AG04450 (cell line): ENCODE measurements around the gene ZYG11A. TPM values are rescaled to one million over a fixed set of nuclear protein-coding genes. Genes with fewer than 3 reads are reported as not detected.

ENCODE experiments used
- CTCF ChIA-PET: fragments of 300-600, 350-600 bp; formaldehyde crosslinking; extraction: SDS; loops from one replicate; lab custom pipeline; 2022; ENCODE audit warnings: antibody characterized with exemption, inconsistent platforms; lab: Charles Lee
- POLR2A ChIA-PET: fragments of 350-600 bp; formaldehyde crosslinking; extraction: SDS; loops from one replicate; lab custom pipeline; 2021; ENCODE audit warnings: antibody characterized with exemption, inconsistent platforms; lab: Yijun Ruan, JAX
- DNase-seq: peaks from one replicate; pipeline ENCODE4 v3.0.0-alpha.2; 2011; ENCODE audit warnings: low read depth, low spot score
- H3K27ac ChIP-seq: one replicate; pipeline ENCODE4 v1.5.1; 2012; ENCODE audit warnings: low read depth, low read length, control low read depth
- H3K27me3 ChIP-seq: one replicate; pipeline ENCODE4 v1.6.0; 2012; ENCODE audit warnings: low read length; ENCODE audit not compliant: control insufficient read depth, insufficient read depth
- H3K4me3 ChIP-seq: 2 replicates; pipeline ENCODE4 v1.5.1; 2011; ENCODE audit warnings: mild to moderate bottlenecking, low read depth, low read length, control low read depth
- H3K9me3 ChIP-seq: 2 replicates; pipeline ENCODE4 v1.5.1; 2012; ENCODE audit warnings: low read length; ENCODE audit not compliant: control insufficient read depth, insufficient read depth
- polyA plus RNA-seq: library from polyadenylated mRNA; depleted of rRNA; stranded (reverse); fragments of >200 nt; gene quantifications from 2 replicates; pipeline ENCODE4 v1.2.3, GENCODE V29; 2011
- TF ChIP-seq, protein P1 (sequence below): IDR thresholded peaks from 2 replicates; pipeline ENCODE4 v1.5.1; 2011; ENCODE audit warnings: low read depth, low read length, control low read depth, inconsistent platforms

The ZYG11A gene
- polyA plus RNA-seq, 1 experiment: 1.1 TPM

DNA sequence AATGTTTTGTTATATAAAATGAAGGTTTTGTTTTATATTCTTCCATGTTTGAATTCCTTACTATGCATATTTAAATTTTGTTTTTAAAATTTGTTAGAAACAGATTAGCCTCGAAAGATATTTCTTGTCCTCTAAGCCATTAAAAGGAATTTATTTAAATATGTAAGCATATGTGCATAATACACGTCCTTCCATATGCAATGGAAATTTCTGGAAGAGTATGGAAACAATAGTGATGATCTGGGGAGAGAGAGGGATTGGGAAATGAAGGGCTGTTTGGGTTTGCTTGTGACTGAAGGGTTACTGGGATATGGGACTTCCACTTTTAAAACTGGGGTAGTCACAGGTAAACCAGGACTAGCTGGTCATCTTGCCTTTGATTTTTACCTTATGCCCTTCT is 57.8 kb downstream of the ZYG11A start:
- Histone ChIP-seq H3K27me3 (no peaks in the 10 kb centered on the region), H3K4me3 (no peak overlapping the region), H3K9me3 (no peaks in the 10 kb centered on the region), H3K27ac (no peak overlapping the region)
- TF ChIP-seq, protein P1, sequence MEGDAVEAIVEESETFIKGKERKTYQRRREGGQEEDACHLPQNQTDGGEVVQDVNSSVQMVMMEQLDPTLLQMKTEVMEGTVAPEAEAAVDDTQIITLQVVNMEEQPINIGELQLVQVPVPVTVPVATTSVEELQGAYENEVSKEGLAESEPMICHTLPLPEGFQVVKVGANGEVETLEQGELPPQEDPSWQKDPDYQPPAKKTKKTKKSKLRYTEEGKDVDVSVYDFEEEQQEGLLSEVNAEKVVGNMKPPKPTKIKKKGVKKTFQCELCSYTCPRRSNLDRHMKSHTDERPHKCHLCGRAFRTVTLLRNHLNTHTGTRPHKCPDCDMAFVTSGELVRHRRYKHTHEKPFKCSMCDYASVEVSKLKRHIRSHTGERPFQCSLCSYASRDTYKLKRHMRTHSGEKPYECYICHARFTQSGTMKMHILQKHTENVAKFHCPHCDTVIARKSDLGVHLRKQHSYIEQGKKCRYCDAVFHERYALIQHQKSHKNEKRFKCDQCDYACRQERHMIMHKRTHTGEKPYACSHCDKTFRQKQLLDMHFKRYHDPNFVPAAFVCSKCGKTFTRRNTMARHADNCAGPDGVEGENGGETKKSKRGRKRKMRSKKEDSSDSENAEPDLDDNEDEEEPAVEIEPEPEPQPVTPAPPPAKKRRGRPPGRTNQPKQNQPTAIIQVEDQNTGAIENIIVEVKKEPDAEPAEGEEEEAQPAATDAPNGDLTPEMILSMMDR: no peak
- ChIA-PET CTCF (no interaction called here), POLR2A (no interaction called here)
- no peak for DNase-seq

DNA sequence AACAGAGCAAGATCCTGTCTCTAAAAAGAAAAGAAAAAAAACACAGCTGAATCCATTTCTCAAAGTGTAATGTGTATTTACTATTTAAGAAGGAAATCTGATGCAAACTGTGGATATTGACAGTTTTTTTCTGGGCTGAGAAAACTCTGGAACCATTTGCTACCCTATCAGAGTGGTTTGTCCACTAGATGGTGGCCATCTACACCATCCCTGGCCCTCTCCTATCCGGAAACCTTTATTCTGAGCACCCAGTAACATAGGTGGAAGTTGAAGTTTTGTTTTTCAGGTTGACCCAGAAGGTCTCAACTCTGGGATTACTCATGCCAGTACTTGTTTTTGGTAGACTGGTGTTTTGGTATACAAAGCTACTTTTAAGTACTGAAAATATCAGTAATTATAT is 58.8 kb downstream of the ZYG11A start:
- H3K27ac ChIP-seq: no peak overlapping the region
- H3K27me3 ChIP-seq: no peaks in the 10 kb centered on the region
- TF ChIP-seq, protein P1: no peak
- H3K4me3 ChIP-seq: no peak overlapping the region
- no peaks in the 10 kb centered on the region for H3K9me3 ChIP-seq
- DNase-seq: no peak
- CTCF ChIA-PET: interaction anchor here (1.0 to 1.1 kb wide), 2 partner anchors 18 to 20 kb away, joined by 4 to 5 read pairs; partner anchors contain the start of gene ECHDC2
- POLR2A ChIA-PET: interaction anchor here (0.7 kb wide), 1 partner anchor 20 kb away, joined by 3 read pairs; the partner anchor contains the start of gene ECHDC2

DNA sequence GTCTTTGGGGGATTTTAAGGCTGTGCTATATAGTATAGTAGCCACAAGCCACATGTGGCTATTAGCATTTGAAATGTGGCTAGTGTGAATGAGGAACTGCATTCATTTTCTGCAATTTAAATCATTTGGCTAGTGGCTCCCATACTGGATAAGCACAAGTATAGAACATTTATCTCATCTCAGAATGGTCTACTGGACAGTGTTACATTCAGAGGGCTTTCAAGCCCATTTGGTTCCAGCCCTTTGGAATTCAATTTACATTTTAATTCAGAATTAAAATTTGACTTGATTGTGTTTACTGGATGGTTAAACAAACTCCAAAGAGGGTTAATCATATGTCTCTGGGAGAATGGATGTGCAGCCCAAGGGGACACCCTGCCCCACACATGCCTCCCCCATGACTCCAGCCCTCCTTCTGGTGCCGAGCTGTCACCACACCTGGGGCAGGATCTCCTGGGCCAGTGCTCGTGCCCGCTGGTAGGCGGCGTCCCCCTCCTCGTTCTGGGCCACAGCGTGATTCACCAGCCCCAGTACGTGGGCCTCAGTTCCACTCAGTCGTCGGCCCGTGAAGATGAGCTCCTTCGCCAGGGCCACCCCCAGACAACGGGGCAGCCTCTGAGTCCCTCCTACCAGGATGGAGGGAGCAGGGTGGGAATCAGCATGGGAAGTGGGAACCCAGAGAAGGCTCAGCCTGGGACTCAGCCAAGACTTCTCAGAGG is 61.8 kb downstream of the ZYG11A start:
- TF ChIP-seq, protein P1: no peak
- H3K4me3 ChIP-seq: no peak overlapping the region
- ChIA-PET POLR2A (no interaction called here), CTCF (interaction anchor here (0.6 to 0.8 kb wide), 2 partner anchors 143 to 283 kb away, joined by 3 to 4 read pairs; no protein-coding TSS in a partner anchor)
- DNase-seq: no peak
- no peaks in the 10 kb centered on the region for H3K27me3 ChIP-seq
- H3K27ac ChIP-seq: no peak overlapping the region
- no peaks in the 10 kb centered on the region for H3K9me3 ChIP-seq

DNA sequence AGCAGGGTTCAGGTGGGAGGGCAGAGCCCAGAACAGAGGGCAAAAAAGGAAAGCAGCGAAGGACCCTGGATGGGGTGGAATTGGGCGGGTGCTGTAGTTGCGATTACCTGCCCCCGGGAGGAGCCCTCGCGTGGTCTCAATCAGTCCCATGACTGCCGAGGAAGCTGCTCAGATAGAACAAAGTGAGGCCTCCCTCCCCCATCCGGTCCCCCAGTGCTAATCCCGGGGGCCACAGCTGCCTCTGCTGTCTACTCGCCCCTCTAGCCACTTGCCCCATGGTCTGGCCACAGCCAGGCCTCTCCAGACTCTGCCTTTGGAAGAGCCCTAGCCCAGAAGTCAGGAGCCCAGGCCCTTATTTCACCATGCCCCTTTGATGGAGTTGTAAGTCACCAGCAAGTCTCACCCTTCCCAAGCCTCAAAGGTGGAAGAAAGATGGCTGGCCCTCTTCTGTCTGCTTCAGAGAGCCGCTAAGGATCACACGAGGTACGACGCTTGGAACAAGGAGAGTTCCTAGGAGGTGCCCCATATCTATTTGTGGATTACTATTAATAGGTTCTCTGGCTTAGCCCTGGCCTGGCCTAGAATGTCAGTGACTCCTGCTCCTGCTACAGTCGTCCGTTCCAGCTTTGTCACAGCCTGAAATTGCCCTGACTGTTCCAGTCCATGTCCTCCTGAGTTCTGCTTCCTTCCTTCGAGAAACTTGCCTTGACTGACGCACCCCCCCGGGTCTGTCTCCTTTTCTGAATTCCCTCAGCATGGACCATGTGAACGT is 62.6 kb downstream of the ZYG11A start:
- POLR2A ChIA-PET: interaction anchor here (0.6 kb wide), 1 partner anchor 55 kb away, joined by 3 read pairs; no protein-coding TSS in a partner anchor
- Histone ChIP-seq H3K27ac (no peak overlapping the region), H3K27me3 (no peaks in the 10 kb centered on the region), H3K4me3 (no peak overlapping the region), H3K9me3 (no peaks in the 10 kb centered on the region)
- TF ChIP-seq, protein P1: peak; percentile 44
- no peak for DNase-seq
- CTCF ChIA-PET: interaction anchor here (0.8 to 1.5 kb wide), 2 partner anchors 281 to 282 kb away, joined by 3 read pairs; no protein-coding TSS in a partner anchor
